HEK293 (cell line): ENCODE results near the gene DCTN4.

ENCODE experiments used
- GLIS2 ChIP-seq: fragments of 450-650 bp; formaldehyde crosslinking; IDR thresholded peaks from 2 replicates; pipeline ENCODE4 v1.5.1; 2016; ENCODE audit warnings: missing biosample characterization, missing genetic modification characterization
- HOXC10 ChIP-seq: sonication (generic); formaldehyde crosslinking; IDR thresholded peaks from 2 replicates; pipeline ENCODE4 v1.8.1; 2023; ENCODE audit warnings: mild to moderate bottlenecking, missing genetic modification reagents
- HOXD13 ChIP-seq: sonication (generic); formaldehyde crosslinking; IDR thresholded peaks from 2 replicates; pipeline ENCODE4 v1.8.0; 2022; ENCODE audit warnings: missing genetic modification reagents, borderline replicate concordance
- KLF16 ChIP-seq: fragments of 450-650 bp; formaldehyde crosslinking; IDR thresholded peaks from 2 replicates; pipeline ENCODE4 v1.5.1; 2017; ENCODE audit warnings: missing biosample characterization, missing genetic modification characterization
- KLF8 ChIP-seq: fragments of 450-650 bp; formaldehyde crosslinking; IDR thresholded peaks from 2 replicates; pipeline ENCODE4 v1.5.1; 2016; ENCODE audit warnings: missing biosample characterization, missing genetic modification characterization
- MZF1 ChIP-seq: fragments of 450-650 bp; formaldehyde crosslinking; IDR thresholded peaks from 2 replicates; pipeline ENCODE4 v1.5.1; 2017; ENCODE audit warnings: missing biosample characterization, missing genetic modification characterization, borderline replicate concordance
- RBAK ChIP-seq: fragments of 450-650 bp; formaldehyde crosslinking; IDR thresholded peaks from 2 replicates; pipeline ENCODE4 v1.5.1; 2016; ENCODE audit warnings: missing biosample characterization, missing genetic modification characterization
- REPIN1 ChIP-seq: fragments of 450-650 bp; formaldehyde crosslinking; IDR thresholded peaks from 2 replicates; pipeline ENCODE4 v1.5.1; 2017; ENCODE audit warnings: missing biosample characterization, missing genetic modification characterization, low read depth
- SP3 ChIP-seq: fragments of 450-650 bp; formaldehyde crosslinking; IDR thresholded peaks from 2 replicates; pipeline ENCODE4 v1.5.1; 2016; ENCODE audit warnings: missing biosample characterization, missing genetic modification characterization
- TRIM28 ChIP-seq: IDR thresholded peaks from 2 replicates; pipeline ENCODE4 v1.6.1; 2011; ENCODE audit warnings: low read length, control low read depth, borderline replicate concordance
- ZBTB20 ChIP-seq: fragments of 450-650 bp; formaldehyde crosslinking; IDR thresholded peaks from 2 replicates; pipeline ENCODE4 v1.5.1; 2016; ENCODE audit warnings: missing biosample characterization, missing genetic modification characterization
- ZBTB7A ChIP-seq: fragments of 450-650 bp; formaldehyde crosslinking; IDR thresholded peaks from 2 replicates; pipeline ENCODE4 v1.5.1; 2016; ENCODE audit warnings: low read depth, missing biosample characterization, missing genetic modification characterization
- ZBTB8A ChIP-seq: fragments of 450-650 bp; formaldehyde crosslinking; IDR thresholded peaks from 2 replicates; pipeline ENCODE4 v1.5.1; 2016; ENCODE audit warnings: missing biosample characterization, missing genetic modification characterization
- ZFP37 ChIP-seq: fragments of 450-650 bp; formaldehyde crosslinking; IDR thresholded peaks from 2 replicates; pipeline ENCODE4 v1.5.1; 2016; ENCODE audit warnings: missing biosample characterization, missing genetic modification characterization
- ZNF114 ChIP-seq: fragments of 450-650 bp; formaldehyde crosslinking; IDR thresholded peaks from 2 replicates; pipeline ENCODE4 v1.5.0; 2017; ENCODE audit warnings: missing biosample characterization, missing genetic modification characterization
- ZNF132 ChIP-seq: fragments of 450-650 bp; formaldehyde crosslinking; IDR thresholded peaks from 2 replicates; pipeline ENCODE4 v1.5.1; 2017; ENCODE audit warnings: missing biosample characterization, missing genetic modification characterization, borderline replicate concordance
- ZNF350 ChIP-seq: fragments of 450-650 bp; formaldehyde crosslinking; IDR thresholded peaks from 2 replicates; pipeline ENCODE4 v1.5.0; 2017; ENCODE audit warnings: missing biosample characterization, mild to moderate bottlenecking, missing genetic modification characterization
- ZNF37A ChIP-seq: fragments of 450-650 bp; IDR thresholded peaks from 2 replicates; pipeline ENCODE4 v1.5.1; 2018; ENCODE audit warnings: missing biosample characterization, missing genetic modification characterization
- ZNF394 ChIP-seq: fragments of 450-650 bp; formaldehyde crosslinking; IDR thresholded peaks from 2 replicates; pipeline ENCODE4 v1.5.1; 2016; ENCODE audit warnings: missing biosample characterization, missing genetic modification characterization, mild to moderate bottlenecking, moderate library complexity, borderline replicate concordance
- ZNF548 ChIP-seq: fragments of 450-650 bp; formaldehyde crosslinking; IDR thresholded peaks from 2 replicates; pipeline ENCODE4 v1.5.1; 2016; ENCODE audit warnings: missing biosample characterization, missing genetic modification characterization
- ZNF596 ChIP-seq: fragments of 450-650 bp; IDR thresholded peaks from 2 replicates; pipeline ENCODE4 v1.5.0; 2018; ENCODE audit warnings: missing biosample characterization, mild to moderate bottlenecking, missing genetic modification characterization, moderate library complexity
- ZNF654 ChIP-seq: fragments of 450-650 bp; formaldehyde crosslinking; IDR thresholded peaks from 2 replicates; pipeline ENCODE4 v1.5.1; 2016; ENCODE audit warnings: low read depth, missing biosample characterization, missing genetic modification characterization
- ZNF664 ChIP-seq: fragments of 450-650 bp; formaldehyde crosslinking; IDR thresholded peaks from 2 replicates; pipeline ENCODE4 v1.5.1; 2016; ENCODE audit warnings: missing biosample characterization, missing genetic modification characterization
- ZNF677 ChIP-seq: fragments of 450-650 bp; IDR thresholded peaks from 2 replicates; pipeline ENCODE4 v1.5.0; 2018; ENCODE audit warnings: missing biosample characterization, mild to moderate bottlenecking, missing genetic modification characterization, moderate library complexity
- ZNF776 ChIP-seq: fragments of 450-650 bp; formaldehyde crosslinking; IDR thresholded peaks from 2 replicates; pipeline ENCODE4 v1.5.0; 2017; ENCODE audit warnings: missing biosample characterization, missing genetic modification characterization, borderline replicate concordance
- ZNF837 ChIP-seq: fragments of 450-650 bp; formaldehyde crosslinking; IDR thresholded peaks from 2 replicates; pipeline ENCODE4 v1.5.1; 2016; ENCODE audit warnings: missing biosample characterization, missing genetic modification characterization
- ZSCAN23 ChIP-seq: fragments of 450-650 bp; formaldehyde crosslinking; IDR thresholded peaks from 2 replicates; pipeline ENCODE4 v1.5.1; 2016; ENCODE audit warnings: missing biosample characterization, missing genetic modification characterization
- TF ChIP-seq, protein P1 (sequence below): fragments of 450-650 bp; formaldehyde crosslinking; IDR thresholded peaks from 2 replicates; pipeline ENCODE4 v1.5.0; 2017; ENCODE audit warnings: missing biosample characterization, missing genetic modification characterization, borderline replicate concordance
- TF ChIP-seq, protein P2 (sequence below): sonication (generic); formaldehyde crosslinking; IDR thresholded peaks from 2 replicates; pipeline ENCODE4 v1.8.1; 2022; ENCODE audit warnings: mild to moderate bottlenecking, moderate library complexity, missing genetic modification reagents
- TF ChIP-seq, protein P3 (sequence below): fragments of 450-650 bp; formaldehyde crosslinking; IDR thresholded peaks from 2 replicates; pipeline ENCODE4 v1.5.1; 2016; ENCODE audit warnings: missing biosample characterization, missing genetic modification characterization, borderline replicate concordance
- TF ChIP-seq, protein P4 (sequence below): fragments of 450-650 bp; formaldehyde crosslinking; IDR thresholded peaks from 2 replicates; pipeline ENCODE4 v1.5.1; 2016; ENCODE audit warnings: missing biosample characterization, missing genetic modification characterization

The DCTN4 gene

DNA sequence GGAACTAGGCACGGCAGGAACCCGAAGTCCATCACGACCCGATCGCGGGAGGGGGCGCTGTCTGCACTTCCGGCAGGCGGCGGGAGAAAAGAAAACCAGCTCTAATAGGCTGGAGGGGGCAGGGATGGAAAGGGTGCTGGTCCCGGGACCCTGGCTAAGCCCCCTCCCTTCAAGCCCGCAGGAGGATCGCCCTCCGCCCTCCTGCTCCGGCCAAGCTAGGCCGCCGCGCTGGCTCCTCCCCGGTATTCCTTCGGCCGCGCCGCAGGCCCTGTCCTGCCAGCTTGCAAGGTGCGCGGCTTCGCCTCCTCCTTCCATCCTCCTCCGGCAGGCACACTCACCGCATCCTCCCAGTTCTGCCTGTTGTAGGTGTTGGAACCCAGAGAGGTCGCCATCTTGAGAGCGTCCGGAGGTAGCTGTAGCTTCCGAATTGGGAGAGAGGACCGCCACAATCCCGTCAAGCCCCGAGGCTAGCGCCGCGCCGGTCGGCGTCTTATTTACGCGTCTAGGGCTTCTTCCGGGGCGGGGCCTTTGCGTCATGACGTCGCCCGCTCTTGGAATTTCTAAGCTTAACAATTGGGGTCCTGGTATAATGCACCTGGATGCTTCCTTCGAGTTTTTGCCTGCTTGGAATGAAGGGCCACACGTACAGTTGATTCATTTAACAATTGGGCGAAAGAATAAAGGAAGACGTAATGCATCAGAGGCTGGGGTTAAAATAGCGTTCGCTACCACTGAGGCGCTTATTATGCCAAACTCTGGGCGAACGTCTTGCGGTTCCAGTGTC is 58.0 kb downstream of the DCTN4 start, which contains the start of gene RBM22 (continued):
- TF ChIP-seq HOXC10 (CRISPR knock-in tag) (no peak), ZNF114 (tag by site-specific recombination) (no peak), REPIN1 (peak; percentile 58; the same call in 1 of the 2 replicates), ZBTB7A (tag by site-specific recombination) (0 out of 2 replicates have a peak, but pooled peaks have one; percentile 62), ZSCAN23 (no peak), ZNF37A (no peak), SP3 (tag by site-specific recombination) (peak; percentile 87), HOXD13 (no peak), ZNF654 (tag by site-specific recombination) (no peak), RBAK (tag by site-specific recombination) (no peak), ZNF596 (tag by site-specific recombination) (no peak), ZNF776 (tag by site-specific recombination) (no peak), ZNF350 (tag by site-specific recombination) (no peak), ZNF132 (tag by site-specific recombination) (no peak), MZF1 (tag by site-specific recombination) (no peak; the same call in 1 of the 2 replicates), ZNF837 (tag by site-specific recombination) (no peak), ZNF548 (tag by site-specific recombination) (no peak), ZBTB8A (peak; percentile 64; the same call in 1 of the 2 replicates), GLIS2 (tag by site-specific recombination) (no peak), TRIM28 (0 out of 2 replicates have a peak, but pooled peaks have one; percentile 44), KLF8 (peak; percentile 82), ZFP37 (peak; percentile 85), ZNF394 (tag by site-specific recombination) (peak; percentile 83), KLF16 (tag by site-specific recombination) (no peak), ZBTB20 (tag by site-specific recombination) (peak; percentile 67), ZNF677 (tag by site-specific recombination) (no peak), ZNF664 (no peak)
- TF ChIP-seq, protein P1, sequence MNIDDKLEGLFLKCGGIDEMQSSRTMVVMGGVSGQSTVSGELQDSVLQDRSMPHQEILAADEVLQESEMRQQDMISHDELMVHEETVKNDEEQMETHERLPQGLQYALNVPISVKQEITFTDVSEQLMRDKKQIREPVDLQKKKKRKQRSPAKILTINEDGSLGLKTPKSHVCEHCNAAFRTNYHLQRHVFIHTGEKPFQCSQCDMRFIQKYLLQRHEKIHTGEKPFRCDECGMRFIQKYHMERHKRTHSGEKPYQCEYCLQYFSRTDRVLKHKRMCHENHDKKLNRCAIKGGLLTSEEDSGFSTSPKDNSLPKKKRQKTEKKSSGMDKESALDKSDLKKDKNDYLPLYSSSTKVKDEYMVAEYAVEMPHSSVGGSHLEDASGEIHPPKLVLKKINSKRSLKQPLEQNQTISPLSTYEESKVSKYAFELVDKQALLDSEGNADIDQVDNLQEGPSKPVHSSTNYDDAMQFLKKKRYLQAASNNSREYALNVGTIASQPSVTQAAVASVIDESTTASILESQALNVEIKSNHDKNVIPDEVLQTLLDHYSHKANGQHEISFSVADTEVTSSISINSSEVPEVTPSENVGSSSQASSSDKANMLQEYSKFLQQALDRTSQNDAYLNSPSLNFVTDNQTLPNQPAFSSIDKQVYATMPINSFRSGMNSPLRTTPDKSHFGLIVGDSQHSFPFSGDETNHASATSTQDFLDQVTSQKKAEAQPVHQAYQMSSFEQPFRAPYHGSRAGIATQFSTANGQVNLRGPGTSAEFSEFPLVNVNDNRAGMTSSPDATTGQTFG: no peak
- TF ChIP-seq, protein P2, sequence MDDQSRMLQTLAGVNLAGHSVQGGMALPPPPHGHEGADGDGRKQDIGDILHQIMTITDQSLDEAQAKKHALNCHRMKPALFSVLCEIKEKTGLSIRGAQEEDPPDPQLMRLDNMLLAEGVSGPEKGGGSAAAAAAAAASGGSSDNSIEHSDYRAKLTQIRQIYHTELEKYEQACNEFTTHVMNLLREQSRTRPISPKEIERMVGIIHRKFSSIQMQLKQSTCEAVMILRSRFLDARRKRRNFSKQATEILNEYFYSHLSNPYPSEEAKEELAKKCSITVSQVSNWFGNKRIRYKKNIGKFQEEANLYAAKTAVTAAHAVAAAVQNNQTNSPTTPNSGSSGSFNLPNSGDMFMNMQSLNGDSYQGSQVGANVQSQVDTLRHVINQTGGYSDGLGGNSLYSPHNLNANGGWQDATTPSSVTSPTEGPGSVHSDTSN: no peak
- TF ChIP-seq, protein P3, sequence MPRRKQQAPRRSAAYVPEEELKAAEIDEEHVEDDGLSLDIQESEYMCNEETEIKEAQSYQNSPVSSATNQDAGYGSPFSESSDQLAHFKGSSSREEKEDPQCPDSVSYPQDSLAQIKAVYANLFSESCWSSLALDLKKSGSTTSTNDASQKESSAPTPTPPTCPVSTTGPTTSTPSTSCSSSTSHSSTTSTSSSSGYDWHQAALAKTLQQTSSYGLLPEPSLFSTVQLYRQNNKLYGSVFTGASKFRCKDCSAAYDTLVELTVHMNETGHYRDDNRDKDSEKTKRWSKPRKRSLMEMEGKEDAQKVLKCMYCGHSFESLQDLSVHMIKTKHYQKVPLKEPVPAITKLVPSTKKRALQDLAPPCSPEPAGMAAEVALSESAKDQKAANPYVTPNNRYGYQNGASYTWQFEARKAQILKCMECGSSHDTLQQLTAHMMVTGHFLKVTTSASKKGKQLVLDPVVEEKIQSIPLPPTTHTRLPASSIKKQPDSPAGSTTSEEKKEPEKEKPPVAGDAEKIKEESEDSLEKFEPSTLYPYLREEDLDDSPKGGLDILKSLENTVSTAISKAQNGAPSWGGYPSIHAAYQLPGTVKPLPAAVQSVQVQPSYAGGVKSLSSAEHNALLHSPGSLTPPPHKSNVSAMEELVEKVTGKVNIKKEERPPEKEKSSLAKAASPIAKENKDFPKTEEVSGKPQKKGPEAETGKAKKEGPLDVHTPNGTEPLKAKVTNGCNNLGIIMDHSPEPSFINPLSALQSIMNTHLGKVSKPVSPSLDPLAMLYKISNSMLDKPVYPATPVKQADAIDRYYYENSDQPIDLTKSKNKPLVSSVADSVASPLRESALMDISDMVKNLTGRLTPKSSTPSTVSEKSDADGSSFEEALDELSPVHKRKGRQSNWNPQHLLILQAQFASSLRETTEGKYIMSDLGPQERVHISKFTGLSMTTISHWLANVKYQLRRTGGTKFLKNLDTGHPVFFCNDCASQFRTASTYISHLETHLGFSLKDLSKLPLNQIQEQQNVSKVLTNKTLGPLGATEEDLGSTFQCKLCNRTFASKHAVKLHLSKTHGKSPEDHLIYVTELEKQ: no peak
- TF ChIP-seq, protein P4, sequence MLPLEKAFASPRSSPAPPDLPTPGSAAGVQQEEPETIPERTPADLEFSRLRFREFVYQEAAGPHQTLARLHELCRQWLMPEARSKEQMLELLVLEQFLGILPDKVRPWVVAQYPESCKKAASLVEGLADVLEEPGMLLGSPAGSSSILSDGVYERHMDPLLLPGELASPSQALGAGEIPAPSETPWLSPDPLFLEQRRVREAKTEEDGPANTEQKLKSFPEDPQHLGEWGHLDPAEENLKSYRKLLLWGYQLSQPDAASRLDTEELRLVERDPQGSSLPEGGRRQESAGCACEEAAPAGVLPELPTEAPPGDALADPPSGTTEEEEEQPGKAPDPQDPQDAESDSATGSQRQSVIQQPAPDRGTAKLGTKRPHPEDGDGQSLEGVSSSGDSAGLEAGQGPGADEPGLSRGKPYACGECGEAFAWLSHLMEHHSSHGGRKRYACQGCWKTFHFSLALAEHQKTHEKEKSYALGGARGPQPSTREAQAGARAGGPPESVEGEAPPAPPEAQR (tag by site-specific recombination): no peak
